A673 (cell line): Measurements from ENCODE around the gene VPS41. TPM values are rescaled to one million over a fixed set of nuclear protein-coding genes. Genes with fewer than 3 reads are reported as not detected.

Source experiments
- BruUV-seq: library from RNA; stranded (reverse); fragments of 400-500 nt; replicated peaks from 2 replicates; lab custom pipeline; 2021; lab: Mats Ljungman, UMichigan
- CTCF ChIA-PET: fragments of 300-600 bp; sonication (Branson Sonifier 250); formaldehyde crosslinking; loops from one replicate; lab custom pipeline; 2022; ENCODE audit warnings: antibody characterized with exemption; lab: Charles Lee
- POLR2A ChIA-PET: fragments of 300-600 bp; sonication (Branson Sonifier 250); formaldehyde crosslinking; loops from one replicate; lab custom pipeline; 2022; ENCODE audit warnings: antibody characterized with exemption; ENCODE audit not compliant: low non-redundant PET; lab: Charles Lee
- DNase-seq: peaks from one replicate; pipeline ENCODE4 v3.0.0-alpha.2; 2015; ENCODE audit warnings: low spot score
- H3K27ac ChIP-seq: fragments of 200-600 bp; sonication (generic); 2 replicates; pipeline ENCODE4 v1.5.1; 2016; ENCODE audit warnings: mixed run types, low read depth, mild to moderate bottlenecking, mixed read lengths, antibody characterized with exemption, low read length; ENCODE audit not compliant: poor library complexity, severe bottlenecking
- H3K27me3 ChIP-seq: fragments of 200-600 bp; sonication (generic); replicated peaks from 2 replicates; pipeline ENCODE4 v1.6.1; 2017; ENCODE audit warnings: mixed run types, low read depth, mild to moderate bottlenecking, mixed read lengths, antibody characterized with exemption, low read length; ENCODE audit not compliant: insufficient read depth, poor library complexity
- H3K36me3 ChIP-seq: fragments of 200-600 bp; sonication (generic); 2 replicates; pipeline ENCODE4 v1.6.1; 2016; ENCODE audit warnings: mixed run types, mild to moderate bottlenecking, mixed read lengths, antibody characterized with exemption, low read length; ENCODE audit not compliant: insufficient read depth, poor library complexity, severe bottlenecking
- H3K4me1 ChIP-seq: fragments of 200-600 bp; sonication (generic); 2 replicates; pipeline ENCODE4 v1.6.1; 2017; ENCODE audit warnings: mixed run types, mild to moderate bottlenecking, mixed read lengths, antibody characterized with exemption, low read length; ENCODE audit not compliant: insufficient read depth, poor library complexity, severe bottlenecking
- H3K4me3 ChIP-seq: fragments of 200-600 bp; sonication (generic); 2 replicates; pipeline ENCODE4 v1.5.1; 2016; ENCODE audit warnings: low read depth, mixed run types, mild to moderate bottlenecking, mixed read lengths, low read length; ENCODE audit not compliant: poor library complexity, severe bottlenecking
- H3K9me3 ChIP-seq: fragments of 200-600 bp; sonication (generic); 2 replicates; pipeline ENCODE4 v1.6.1; 2016; ENCODE audit warnings: mixed run types, low read depth, mild to moderate bottlenecking, mixed read lengths, antibody characterized with exemption, low read length; ENCODE audit not compliant: poor library complexity, severe bottlenecking
- EZH2 ChIP-seq: fragments of 200-600 bp; sonication (generic); IDR thresholded peaks from 2 replicates; pipeline ENCODE4 v1.6.1; 2017; ENCODE audit warnings: borderline replicate concordance, low read depth, mild to moderate bottlenecking, mixed read lengths, antibody characterized with exemption, low read length; ENCODE audit not compliant: poor library complexity, severe bottlenecking
- intact Hi-C: fragments of 100-400 bp; cut with micrococcal nuclease; formaldehyde crosslinking; loops from one replicate; pipeline ENCODE4 v1.10.0; 2022; ENCODE audit not compliant: unreplicated experiment
- total RNA-seq: library from RNA; stranded (reverse); gene quantifications from 2 replicates; pipeline ENCODE4 v1.2.3, GENCODE V29; 2021
- TF ChIP-seq, protein P1 (sequence below): fragments of 300-800, 200-600 bp; sonication (generic); conservative IDR thresholded peaks from 2 replicates; pipeline ENCODE4 v1.5.1; 2017; ENCODE audit warnings: low read depth, mild to moderate bottlenecking, antibody characterized with exemption, low read length, moderate library complexity, mixed read lengths

The VPS41 gene
- total RNA-seq, 1 experiment from 2014 or later, result 45.8 TPM

DNA sequence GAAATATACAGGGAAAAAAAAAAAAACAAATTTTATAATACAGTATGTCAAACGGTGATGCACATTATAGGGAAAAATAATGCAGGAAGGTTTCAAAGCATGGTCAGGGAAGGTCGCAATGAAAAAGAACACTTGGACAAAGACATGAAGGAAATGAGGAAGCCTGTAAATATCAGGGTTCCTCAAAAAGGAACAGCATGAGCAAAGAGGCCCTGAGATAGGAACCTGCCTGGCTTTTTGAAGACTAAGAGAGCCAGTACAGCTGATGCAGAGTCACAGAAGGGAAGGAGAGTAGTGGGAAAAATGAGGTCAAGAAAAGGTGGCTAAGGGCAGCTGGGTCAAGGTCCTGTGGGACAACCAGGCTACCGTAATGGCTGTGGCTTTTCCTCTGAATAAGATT, 1.9 kb downstream of the VPS41 start:
- no peak overlapping the region for H3K4me3 ChIP-seq
- H3K4me1 ChIP-seq, result no peaks in the 10 kb centered on the region
- POLR2A ChIA-PET, result no interaction called here
- BruUV-seq, result no TSS peak
- H3K27me3 ChIP-seq, result no peaks in the 10 kb centered on the region
- TF ChIP-seq EZH2, result no peak
- TF ChIP-seq, protein P1, sequence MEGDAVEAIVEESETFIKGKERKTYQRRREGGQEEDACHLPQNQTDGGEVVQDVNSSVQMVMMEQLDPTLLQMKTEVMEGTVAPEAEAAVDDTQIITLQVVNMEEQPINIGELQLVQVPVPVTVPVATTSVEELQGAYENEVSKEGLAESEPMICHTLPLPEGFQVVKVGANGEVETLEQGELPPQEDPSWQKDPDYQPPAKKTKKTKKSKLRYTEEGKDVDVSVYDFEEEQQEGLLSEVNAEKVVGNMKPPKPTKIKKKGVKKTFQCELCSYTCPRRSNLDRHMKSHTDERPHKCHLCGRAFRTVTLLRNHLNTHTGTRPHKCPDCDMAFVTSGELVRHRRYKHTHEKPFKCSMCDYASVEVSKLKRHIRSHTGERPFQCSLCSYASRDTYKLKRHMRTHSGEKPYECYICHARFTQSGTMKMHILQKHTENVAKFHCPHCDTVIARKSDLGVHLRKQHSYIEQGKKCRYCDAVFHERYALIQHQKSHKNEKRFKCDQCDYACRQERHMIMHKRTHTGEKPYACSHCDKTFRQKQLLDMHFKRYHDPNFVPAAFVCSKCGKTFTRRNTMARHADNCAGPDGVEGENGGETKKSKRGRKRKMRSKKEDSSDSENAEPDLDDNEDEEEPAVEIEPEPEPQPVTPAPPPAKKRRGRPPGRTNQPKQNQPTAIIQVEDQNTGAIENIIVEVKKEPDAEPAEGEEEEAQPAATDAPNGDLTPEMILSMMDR, result no peak
- CTCF ChIA-PET, result no interaction called here
- no peak for DNase-seq
- intact Hi-C loops, result no loop called here
- no peak overlapping the region for H3K27ac ChIP-seq
- H3K36me3 ChIP-seq, result no peaks in the 10 kb centered on the region
- H3K9me3 ChIP-seq, result no peaks in the 10 kb centered on the region

DNA sequence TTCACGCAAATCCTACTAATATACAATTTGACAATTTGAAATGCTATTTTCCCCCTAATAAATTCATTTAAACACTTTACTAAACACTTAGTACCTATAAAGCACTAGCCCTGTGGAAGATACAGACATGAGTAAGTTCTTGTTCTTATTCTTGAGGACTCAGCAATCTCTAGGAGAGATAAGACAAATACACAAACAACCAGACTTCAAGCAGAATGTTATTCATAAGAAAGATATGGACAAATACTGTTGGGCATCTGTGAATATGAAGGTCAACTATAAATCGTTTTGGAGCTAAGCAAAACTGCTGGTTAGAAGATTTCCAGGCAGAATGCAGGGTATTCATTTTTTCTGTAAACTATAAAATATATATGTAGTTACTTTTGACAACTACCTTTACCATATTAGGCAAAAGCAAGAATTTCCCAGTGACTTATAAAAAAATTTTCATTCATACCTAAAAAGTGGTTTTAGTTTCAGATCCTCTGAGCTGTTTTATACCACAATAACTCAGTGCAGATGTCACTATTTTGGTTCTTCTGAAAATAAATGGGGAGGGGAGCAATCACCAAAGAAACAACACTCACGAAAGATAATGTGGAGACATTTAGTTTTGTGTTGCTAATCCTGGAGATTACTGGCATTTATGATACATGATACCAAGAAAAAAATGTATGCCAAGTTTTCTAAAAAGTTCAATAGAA, 3.8 kb downstream of the VPS41 start:
- no peak for DNase-seq
- Histone ChIP-seq H3K27me3 (no peaks in the 10 kb centered on the region), H3K4me3 (no peak overlapping the region), H3K9me3 (no peaks in the 10 kb centered on the region), H3K36me3 (no peaks in the 10 kb centered on the region), H3K27ac (no peak overlapping the region), H3K4me1 (no peaks in the 10 kb centered on the region)
- ChIA-PET POLR2A (no interaction called here), CTCF (no interaction called here)
- TF ChIP-seq EZH2, result no peak
- TF ChIP-seq, protein P1, result no peak
- intact Hi-C loops, result no loop called here
- BruUV-seq, result no TSS peak

DNA sequence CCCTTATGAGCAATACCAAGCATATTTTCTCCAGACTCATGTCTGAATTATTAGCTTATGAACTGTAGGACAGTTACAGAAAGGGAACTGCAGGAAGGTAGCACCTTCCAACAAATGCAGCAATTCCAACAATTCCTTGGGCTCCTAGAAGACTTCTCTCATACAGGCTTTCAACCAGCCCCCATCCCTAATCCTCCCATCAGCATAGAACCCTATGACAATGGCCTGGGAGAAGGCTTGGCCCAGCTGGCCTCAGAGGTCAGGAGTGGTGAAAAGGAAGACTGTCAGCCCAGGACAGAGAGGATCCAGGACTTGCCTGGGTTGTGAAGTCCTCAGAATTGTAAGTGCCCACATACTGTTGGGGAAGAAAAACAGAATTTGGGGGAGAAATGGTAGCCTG, 5.9 kb downstream of the VPS41 start:
- H3K27me3 ChIP-seq, result no peaks in the 10 kb centered on the region
- ChIA-PET CTCF (no interaction called here), POLR2A (no interaction called here)
- DNase-seq, result no peak
- no peak overlapping the region for H3K27ac ChIP-seq
- no peak for TF ChIP-seq EZH2
- TF ChIP-seq, protein P1, result no peak
- H3K36me3 ChIP-seq, result no peaks in the 10 kb centered on the region
- H3K4me3 ChIP-seq, result no peak overlapping the region
- H3K4me1 ChIP-seq, result no peaks in the 10 kb centered on the region
- H3K9me3 ChIP-seq, result no peaks in the 10 kb centered on the region
- intact Hi-C loops, result no loop called here
- BruUV-seq, result no TSS peak
